ENCODE measurements around the gene WFDC10A. TPM values are rescaled to one million over a fixed set of nuclear protein-coding genes. Genes with fewer than 3 reads are reported as not detected.
"Not testable (repeated sequence)": the region's sequence is repeated elsewhere in the genome, so short reads cannot be mapped to it uniquely, and the experiment has no call there.

WFDC10A gene
- not detected for polyA plus RNA-seq (ENCODE audit: insufficient read length in 12 of 12)
- long read RNA-seq, donor 1: 0 reads
- long read RNA-seq, donor 2: 0 reads
- long read RNA-seq, donor 3: 0 reads
- long read RNA-seq, donor 4: 0 reads
- long read RNA-seq, donor 5: 0 reads
- long read RNA-seq, donor 6: 0 reads
- long read RNA-seq, donor 7: 0 reads
- long read RNA-seq, donor 8: 0 reads
- long read RNA-seq, donor 9: 0 reads
- long read RNA-seq, donor 10: 0 reads
- long read RNA-seq, donor 11: 0 reads

DNA sequence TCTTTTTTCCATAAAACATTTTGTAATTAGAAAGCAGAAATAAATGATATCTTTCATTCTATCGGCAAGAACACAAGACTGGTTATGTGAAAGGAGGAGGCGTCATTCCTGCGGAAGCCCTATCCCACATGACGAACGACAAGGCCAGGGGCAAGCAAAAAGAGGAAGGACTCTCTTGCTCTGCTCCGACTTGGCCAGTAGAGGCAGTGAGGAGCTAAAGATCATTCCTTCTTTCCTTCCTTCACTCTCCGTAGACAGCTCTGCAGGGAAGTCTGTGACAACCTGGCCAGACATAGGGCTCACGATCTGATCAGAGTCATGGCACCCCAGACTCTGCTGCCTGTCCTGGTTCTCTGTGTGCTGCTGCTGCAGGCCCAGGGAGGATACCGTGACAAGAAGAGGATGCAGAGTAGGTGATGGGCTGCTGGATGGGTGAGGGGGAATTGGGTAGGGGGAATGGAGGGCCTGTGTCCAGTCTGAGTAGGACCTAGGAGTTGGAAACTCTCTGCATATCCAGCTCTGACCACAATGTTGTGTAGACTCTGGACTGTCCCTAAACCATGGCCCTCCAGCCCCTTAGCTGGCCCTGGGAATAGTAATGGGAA is at the start of gene WFDC10A:
Gene WFDC10A, plus strand, starts transcription at position 244 of the 605 bp plus-strand sequence. Its CDS starts 75 bp downstream, at position 319.
- DNase-seq: peak; percentile 1

GRCh38 chr20:45581702-45582101 is 47.8 kb upstream of the WFDC10A start:
- DNase-seq: no peak

GRCh38 chr20:45583502-45583901 is 46.0 kb upstream of the WFDC10A start:
- no peak for DNase-seq

GRCh38 chr20:45584294-45584693 is 45.2 kb upstream of the WFDC10A start:
- DNase-seq: not testable (repeated sequence)

GRCh38 chr20:45585986-45586385 is 43.6 kb upstream of the WFDC10A start:
- DNase-seq: not testable (repeated sequence)

DNA sequence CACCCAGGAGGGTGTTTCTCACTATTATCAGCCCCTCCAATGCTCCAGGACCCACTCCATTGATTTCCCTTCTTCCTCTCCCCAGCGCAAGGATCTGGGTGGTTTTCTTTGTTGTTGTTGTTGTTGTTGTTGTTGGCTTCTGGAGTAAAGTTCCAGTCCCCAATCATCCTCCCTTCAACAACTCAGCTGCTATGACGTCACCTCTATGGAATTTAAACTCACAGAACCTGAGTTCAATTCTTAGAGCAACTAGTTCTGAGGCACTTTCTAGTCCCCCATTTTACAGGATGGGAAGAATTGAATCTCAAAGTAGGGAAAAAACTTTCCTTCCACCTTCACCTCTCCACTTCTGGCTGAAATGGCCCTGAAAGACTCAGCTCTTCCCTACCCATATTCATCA is 40.7 kb upstream of the WFDC10A start:
- DNase-seq: no peak

DNA sequence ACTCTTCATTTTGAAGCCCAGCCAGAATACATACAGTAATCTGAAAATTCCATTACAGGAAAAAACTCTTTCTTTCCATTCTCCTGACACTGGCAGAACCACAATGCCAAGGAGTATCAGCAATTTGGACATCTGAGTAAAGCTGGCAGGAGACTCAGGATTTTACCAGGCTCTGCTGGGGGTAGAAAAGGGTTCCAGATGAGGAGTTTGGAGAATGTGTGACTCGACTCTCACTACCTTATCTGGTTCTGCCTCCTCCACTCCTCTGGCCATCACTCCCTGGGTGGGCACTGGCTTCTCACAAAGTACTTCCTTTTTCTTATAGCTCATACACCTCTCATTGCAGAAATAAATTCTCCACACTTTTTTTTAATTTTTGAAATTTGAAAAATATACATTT is 39.8 kb upstream of the WFDC10A start:
- no peak for DNase-seq

- DNase-seq: no peak
These were observed 36.9 kb upstream of the WFDC10A start for GRCh38 chr20:45592574-45593189.

DNA sequence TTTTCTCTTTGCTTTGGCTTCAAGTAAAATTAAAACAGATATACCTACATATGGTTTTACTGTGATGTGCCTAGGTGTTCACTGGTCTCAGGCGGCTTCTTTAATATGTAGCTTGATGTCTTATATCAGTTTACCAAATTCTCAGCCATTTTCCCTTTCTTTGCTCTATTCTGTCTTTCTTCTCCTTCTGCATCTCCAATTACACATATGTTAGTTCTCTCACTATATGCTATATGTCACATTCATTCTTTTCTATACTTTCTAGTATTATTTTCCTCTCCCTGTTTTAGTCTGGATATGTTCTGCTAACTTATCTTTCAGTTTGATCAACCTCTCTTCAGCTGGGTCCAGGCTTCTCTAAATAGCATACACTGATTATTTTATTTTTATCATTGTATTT is 36.0 kb upstream of the WFDC10A start:
- DNase-seq: no peak

GRCh38 chr20:45595235-45595634 is 34.3 kb upstream of the WFDC10A start:
- no peak for DNase-seq

DNA sequence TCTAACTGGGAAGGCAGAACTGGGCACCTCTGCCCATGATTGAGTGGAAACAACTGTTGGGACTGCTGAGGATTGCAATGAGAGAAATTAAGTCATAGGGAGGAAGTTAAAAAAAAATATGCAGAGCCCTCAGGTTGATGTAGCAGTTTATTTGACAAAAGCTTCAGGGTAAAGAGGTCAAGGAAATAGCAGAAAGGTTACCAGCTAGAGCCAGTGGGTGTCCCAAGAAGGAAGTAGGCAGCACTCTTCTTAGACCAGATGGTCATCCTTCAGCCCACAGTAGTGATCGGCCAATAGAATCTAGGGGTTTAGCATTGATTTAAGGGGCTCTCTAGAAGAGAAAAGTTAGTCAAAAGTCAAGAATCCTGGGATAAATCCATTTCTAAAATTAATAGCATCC is 21.7 kb upstream of the WFDC10A start:
- DNase-seq: no peak

DNA sequence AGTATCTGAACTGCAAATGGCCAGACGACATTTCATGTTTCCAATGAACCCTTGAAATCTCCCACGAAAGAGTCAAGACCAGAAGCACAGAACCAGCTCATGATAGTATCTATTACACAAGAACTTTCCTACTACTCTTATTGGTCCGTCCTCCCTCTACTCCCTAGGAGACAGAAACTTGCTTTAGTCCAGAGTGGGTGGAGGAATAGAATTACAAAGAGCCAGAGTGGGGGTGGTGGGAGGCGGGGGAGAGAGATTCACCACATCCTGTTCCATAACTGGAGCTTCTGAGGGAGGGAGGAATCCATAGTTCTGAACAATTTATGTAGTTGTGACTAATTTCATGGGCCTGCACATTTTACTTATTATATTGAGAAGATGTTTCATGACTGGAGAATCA is 18.5 kb upstream of the WFDC10A start:
- no peak for DNase-seq

- no peak for DNase-seq
These were observed 17.2 kb upstream of the WFDC10A start for GRCh38 chr20:45612314-45612713.

GRCh38 chr20:45617591-45617990 is 11.9 kb upstream of the WFDC10A start:
- DNase-seq: no peak

GRCh38 chr20:45621593-45621992 is 7.9 kb upstream of the WFDC10A start:
- DNase-seq: no peak

DNA sequence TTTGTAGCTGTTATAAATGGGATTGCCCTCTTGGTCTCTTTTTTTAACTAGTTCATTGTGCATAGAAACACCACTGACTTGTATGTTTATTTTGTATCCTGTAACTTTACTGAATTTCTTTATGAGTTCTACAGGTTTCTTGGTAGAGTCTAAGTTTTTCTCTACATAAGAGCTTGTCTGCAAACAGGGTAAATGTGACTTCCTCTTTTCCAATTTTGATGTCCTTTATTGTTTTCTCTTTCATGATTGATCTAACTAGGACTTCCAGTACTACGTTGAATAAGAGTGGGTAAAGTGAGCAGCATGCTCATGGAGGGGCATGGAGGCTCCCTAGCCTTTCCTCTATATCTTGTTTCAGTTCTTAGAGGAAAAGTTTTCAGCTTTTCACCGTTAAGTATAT is 3.0 kb upstream of the WFDC10A start:
- no peak for DNase-seq

GRCh38 chr20:45630371-45630770 is 832 bp downstream of the WFDC10A start:
- DNase-seq: no peak

DNA sequence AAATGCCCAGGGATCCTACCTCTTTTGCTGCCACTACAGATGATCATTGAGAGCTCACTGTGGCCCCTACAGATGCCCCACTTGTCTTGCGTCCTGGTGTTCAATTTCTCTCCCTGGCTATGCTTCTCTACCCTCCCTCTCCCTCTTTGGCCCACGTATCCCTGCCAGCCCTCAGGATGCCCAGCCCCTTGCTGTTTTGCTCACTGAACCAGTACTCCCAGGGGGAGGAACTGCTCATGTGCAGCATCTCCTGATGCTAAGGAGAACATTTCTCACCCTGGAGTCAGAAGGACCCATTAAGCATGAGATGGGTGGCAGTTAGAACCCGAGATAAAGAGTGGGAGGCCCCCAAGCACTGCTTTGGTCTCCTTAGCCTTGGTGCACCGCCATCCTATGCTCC is 1.6 kb downstream of the WFDC10A start, which contains the start of gene WFDC9:
Gene WFDC9, minus strand, starts transcription at position 101 of the 400 bp plus-strand sequence. CDS start 21,103 bp downstream, outside the sequence.
- no peak for DNase-seq

- no peak for DNase-seq
These were observed 7.0 kb downstream of the WFDC10A start for GRCh38 chr20:45636513-45636912.

GRCh38 chr20:45639687-45640086 is 10.1 kb downstream of the WFDC10A start:
- no peak for DNase-seq

DNA sequence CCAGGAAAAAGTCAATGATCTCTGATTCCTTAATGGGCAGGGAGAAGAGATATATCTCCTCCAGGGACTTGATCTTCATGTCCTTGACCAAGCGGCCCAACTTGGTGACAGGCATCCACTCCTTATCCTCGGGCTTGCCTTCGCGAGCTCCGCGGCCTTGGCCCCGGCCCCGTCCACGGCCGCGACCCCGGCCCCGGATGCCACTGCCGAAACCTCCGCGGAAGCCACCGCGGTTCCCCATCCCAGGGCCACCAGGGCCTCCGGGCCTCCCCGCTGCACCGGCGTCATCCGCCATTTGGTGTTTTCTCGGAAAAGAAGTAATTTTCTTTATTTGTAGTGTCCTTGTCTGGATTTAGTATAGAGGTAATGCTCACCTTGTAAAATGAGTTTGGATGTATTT is 11.5 kb downstream of the WFDC10A start:
- not testable (repeated sequence) for DNase-seq

GRCh38 chr20:45645869-45646268 is 16.3 kb downstream of the WFDC10A start:
- not testable (repeated sequence) for DNase-seq

DNA sequence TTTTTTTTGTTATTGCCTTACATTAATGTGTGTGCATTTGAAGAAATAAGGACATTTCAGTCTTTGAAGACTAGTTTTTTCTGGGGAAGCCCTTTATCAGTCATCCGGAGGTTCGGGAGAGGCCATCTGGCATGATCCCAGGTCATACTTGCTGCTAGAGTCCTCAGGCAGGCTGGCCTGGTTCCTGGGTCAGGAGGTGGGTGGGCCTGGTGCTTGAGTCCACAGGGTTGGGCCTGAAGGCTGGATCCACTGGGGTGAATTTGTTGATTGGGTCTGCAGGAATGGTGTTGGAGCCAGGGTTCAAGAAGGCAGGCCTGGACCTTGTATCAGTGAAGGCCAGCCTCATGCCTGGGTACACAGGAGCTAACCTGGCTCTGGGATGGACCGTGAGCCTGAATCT is 17.3 kb downstream of the WFDC10A start:
- DNase-seq: no peak

All from muscle of arm (tissue), 14 donors.